ENCODE data around the gene MAZ. TPM values are rescaled to one million over a fixed set of nuclear protein-coding genes. Genes with fewer than 3 reads are reported as not detected.

Gene MAZ
- total and polyA plus RNA-seq, 2 of the 13 experiments (the other 11 are each of a cell fraction or from before 2014, with no cell fraction given) = 203 to 277 TPM

GRCh38 chr16:29848420-29849297 lies 42.3 kb downstream of the MAZ start (continued):
- TF ChIP-seq ZNF580 (CRISPR knock-in tag; IDR thresholded peaks at IDR 0.05; ENCODE audit: borderline replicate concordance, low read depth) (peak; percentile 77; the same call in 1 of the 2 replicates), CREB1 (IDR thresholded peaks at IDR 0.05) (no peak), CREB1 (CRISPR knock-in tag; IDR thresholded peaks at IDR 0.05) (no peak), ZNF264 (CRISPR knock-in tag; IDR thresholded peaks at IDR 0.05) (no peak), ATF1 (CRISPR knock-in tag; IDR thresholded peaks at IDR 0.05) (no peak)

- 78% methylated on average over 5 of the region's 5 CpGs for WGBS (ENCODE audit: low lambda C conversion rate)
- ChIA-PET POLR2A (interaction anchor here (0.6 to 5.0 kb wide), 10 partner anchors 15 to 149 kb away, joined by 3 to 37 read pairs (median 10); partner anchors contain the start of genes CDIPT, MAZ, MVP and PAGR1), CTCF (ENCODE audit: low intra/inter-chr PET ratio, low total read pairs) (no interaction called here)
- Histone ChIP-seq H3K27ac (ENCODE audit: extremely low read length, insufficient read depth, low read length) (no peak overlapping the region), H2AFZ (ENCODE audit: low read length) (no peak overlapping the region), H3K27me3 (ENCODE audit: control insufficient read depth in 1 of 2, insufficient read depth in 2 of 2, low read length in 2 of 2) (no peaks in the 10 kb centered on the region), H3K79me2 (ENCODE audit: insufficient read depth, low read length) (no peaks in the 10 kb centered on the region), H3K4me3 (replicated peaks in 1 of 3; ENCODE audit: insufficient read depth in 1 of 3, low read depth in 2 of 3, low read length in 3 of 3) (no peak overlapping the region), H3K9ac (ENCODE audit: insufficient read depth, low read depth, low read length) (no peak overlapping the region), H3K4me1 (ENCODE audit: insufficient read depth, low read length) (no peaks in the 10 kb centered on the region), H3K36me3 (replicated peaks in 1 of 2; ENCODE audit: control insufficient read depth in 1 of 2, insufficient read depth in 2 of 2, low read length in 2 of 2) (peaks cover 3% of the 10 kb centered on the region in 2 experiments; a peak in 1 of 5 replicates), H3K9me3 (ENCODE audit: low read length) (no peaks in the 10 kb centered on the region), H4K20me1 (ENCODE audit: insufficient read depth, low read length) (no peaks in the 10 kb centered on the region), H3K4me2 (ENCODE audit: low read depth, low read length) (no peak overlapping the region)
- no TSS peak for BruUV-seq (replicated peaks)
- peak; percentile 4; the same call in 1 of the 3 replicates for ATAC-seq
- intact Hi-C loops (cut with micrococcal nuclease; ENCODE audit: unreplicated experiment) (loop anchor here (2.0 kb wide), 1 partner anchor 149 kb away; no protein-coding TSS in a partner anchor), in situ Hi-C loops (cut with HindIII; ENCODE audit: extremely low pct_ligation_motif_present, low pct_unique_long_range_greater_than_20kb) (no loop called here)
- TF ChIP-seq ZNF256 (CRISPR knock-in tag; conservative IDR thresholded peaks at IDR 0.05) (no peak), ZNF280D (CRISPR knock-in tag; IDR thresholded peaks at IDR 0.05) (no peak), MAFG (CRISPR knock-in tag; IDR thresholded peaks at IDR 0.05) (no peak), ZIK1 (CRISPR knock-in tag; IDR thresholded peaks at IDR 0.05; ENCODE audit: borderline replicate concordance, low read depth) (no peak), MLX (CRISPR knock-in tag; IDR thresholded peaks at IDR 0.05) (no peak), ZNF263 (CRISPR knock-in tag; IDR thresholded peaks at IDR 0.05) (0 out of 2 replicates have a peak, but pooled peaks have one; percentile 49)
- no peak for FAIRE-seq
- no peak for DNase-seq (ENCODE audit: low spot score)
Measured at GRCh38 chr16:29849505-29849904, 43.2 kb downstream of the MAZ start.

Measured in HepG2 (cell line).